GM12873 (cell line): ENCODE data around the gene LRRFIP1.

ENCODE experiments used
- TF ChIP-seq, protein P1 (sequence below): IDR thresholded peaks from 2 replicates; pipeline ENCODE4 v1.5.1; 2012; ENCODE audit warnings: low read depth, mild to moderate bottlenecking, moderate library complexity, low read length, control low read depth; ENCODE audit not compliant: insufficient read depth; ENCODE audit errors: missing control alignments

LRRFIP1 gene

DNA sequence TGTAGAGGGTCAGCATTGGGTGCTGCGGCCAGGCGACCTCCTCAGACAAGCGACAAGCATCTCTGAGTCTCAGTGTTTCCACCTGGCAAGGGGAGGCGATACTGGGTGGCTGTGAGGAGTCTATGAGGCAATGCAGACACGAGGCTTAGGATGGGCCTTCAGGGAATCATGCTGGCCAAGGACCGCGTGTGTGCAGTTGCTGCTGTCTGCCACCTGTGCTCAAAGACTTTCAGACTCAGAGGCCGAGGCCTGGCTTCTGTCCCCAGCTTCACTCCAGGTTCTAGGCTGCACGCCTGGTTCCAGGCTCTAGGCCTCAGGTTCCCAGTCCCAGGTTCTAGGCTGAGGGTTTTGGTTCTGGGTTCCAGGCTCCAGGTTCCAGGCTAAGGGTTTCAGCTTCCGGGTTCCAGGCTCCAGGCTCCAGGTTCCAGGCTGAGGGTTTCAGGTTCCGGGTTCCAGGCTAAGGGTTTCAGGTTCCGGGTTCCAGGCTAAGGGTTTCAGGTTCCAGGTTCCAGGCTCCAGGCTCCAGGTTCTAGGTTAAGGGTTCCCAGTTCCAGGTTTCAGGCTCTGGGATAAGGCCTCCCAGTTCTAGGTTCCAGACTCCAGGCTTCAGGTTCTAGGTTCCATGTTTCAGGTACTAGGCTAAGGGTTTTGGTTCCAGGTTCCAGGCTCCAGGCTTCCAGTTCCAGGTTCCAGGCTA is 14.8 kb downstream of the LRRFIP1 start:
- TF ChIP-seq, protein P1, sequence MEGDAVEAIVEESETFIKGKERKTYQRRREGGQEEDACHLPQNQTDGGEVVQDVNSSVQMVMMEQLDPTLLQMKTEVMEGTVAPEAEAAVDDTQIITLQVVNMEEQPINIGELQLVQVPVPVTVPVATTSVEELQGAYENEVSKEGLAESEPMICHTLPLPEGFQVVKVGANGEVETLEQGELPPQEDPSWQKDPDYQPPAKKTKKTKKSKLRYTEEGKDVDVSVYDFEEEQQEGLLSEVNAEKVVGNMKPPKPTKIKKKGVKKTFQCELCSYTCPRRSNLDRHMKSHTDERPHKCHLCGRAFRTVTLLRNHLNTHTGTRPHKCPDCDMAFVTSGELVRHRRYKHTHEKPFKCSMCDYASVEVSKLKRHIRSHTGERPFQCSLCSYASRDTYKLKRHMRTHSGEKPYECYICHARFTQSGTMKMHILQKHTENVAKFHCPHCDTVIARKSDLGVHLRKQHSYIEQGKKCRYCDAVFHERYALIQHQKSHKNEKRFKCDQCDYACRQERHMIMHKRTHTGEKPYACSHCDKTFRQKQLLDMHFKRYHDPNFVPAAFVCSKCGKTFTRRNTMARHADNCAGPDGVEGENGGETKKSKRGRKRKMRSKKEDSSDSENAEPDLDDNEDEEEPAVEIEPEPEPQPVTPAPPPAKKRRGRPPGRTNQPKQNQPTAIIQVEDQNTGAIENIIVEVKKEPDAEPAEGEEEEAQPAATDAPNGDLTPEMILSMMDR: no peak

DNA sequence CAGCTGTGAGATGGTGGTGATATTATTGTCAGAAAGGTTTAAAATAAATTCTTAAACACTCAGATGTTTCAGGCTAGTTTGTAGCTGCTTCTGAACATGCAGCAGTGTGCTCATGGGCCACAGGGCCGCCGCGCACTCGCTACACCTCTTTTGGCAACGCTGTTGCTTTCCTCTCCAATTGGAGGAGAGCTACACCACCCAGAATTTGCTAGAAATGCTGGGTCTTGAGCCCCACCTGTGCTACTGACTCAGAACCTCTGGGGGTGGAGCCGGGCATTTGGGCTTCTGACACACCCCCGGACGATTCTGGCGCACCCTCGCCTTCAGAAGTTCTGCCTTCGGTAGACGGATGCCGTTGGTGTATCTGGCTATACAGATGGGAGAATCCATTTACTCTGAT is 15.7 kb downstream of the LRRFIP1 start:
- TF ChIP-seq, protein P1: no peak

DNA sequence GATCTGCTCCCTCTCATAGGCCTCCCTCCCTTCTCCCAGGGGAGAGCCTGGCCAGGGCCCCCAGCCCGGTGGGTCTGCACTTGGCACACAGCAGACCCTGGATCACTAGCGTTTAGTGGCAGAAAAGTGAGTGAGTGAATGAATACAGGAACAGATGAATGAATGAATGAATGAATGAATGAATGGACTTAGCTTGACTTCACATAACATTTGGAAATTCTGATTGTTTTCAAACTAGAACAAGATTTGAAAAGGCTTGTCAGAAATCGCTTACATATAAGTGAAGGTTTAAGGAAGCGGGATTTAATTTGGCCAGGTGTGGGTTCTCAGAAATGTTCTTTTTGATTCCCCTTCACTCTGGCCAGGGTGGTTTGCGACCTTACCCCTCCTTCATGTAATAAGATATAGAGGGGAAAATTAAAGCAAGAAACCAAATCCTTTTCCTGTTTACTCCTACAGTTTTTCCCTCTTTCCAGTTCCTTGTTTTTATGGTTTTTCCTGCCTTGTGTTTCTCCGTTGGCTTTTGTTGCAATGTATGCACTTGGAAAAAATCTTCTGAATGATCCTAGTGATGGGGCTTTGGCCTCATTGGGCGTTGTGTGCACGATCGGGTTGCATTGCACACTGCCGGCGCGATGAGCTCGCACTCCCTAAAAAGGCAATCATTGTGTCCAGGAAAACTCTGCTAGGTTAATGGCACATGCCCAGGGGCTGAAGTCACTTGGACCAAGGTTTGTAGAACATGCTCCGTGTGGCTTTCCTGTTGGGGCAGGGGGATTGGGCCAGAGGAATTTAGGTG is 16.4 kb downstream of the LRRFIP1 start:
- TF ChIP-seq, protein P1: no peak

DNA sequence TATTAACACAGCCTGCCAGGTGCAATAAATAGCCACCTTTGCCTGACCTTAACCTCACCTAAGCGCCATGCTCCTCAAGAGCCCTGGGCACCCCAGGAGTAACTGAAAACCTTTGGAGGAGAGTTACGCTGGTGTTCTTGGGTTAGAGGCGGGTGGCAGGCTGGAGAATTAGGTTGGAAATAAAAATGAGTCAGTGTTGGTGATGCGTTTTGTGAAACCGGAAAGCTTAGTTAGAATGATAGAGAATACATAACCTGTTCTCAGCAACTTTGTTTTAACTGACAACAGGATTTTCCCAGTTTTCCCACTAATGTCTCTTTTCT is 17.0 kb downstream of the LRRFIP1 start:
- TF ChIP-seq, protein P1: no peak

DNA sequence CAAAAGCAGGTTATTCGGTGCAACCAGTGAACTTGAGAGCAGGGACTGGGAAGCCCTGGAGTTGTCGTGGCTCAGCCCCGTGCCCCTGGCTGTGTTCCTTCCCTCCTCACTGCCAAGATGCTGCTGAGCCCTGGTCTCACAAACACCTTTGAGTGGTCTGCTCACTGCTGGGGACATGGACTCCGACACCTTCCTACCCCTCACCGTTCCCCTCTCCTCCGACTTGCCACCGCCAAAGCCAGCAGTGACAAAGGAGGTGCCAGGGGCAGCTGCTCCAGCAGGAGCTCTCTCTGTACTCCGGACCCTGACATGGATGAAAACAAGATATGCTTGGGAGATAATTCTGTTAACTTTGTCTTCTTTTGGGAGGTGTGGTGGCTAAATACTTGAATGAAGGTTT is 17.9 kb downstream of the LRRFIP1 start:
- TF ChIP-seq, protein P1: no peak

DNA sequence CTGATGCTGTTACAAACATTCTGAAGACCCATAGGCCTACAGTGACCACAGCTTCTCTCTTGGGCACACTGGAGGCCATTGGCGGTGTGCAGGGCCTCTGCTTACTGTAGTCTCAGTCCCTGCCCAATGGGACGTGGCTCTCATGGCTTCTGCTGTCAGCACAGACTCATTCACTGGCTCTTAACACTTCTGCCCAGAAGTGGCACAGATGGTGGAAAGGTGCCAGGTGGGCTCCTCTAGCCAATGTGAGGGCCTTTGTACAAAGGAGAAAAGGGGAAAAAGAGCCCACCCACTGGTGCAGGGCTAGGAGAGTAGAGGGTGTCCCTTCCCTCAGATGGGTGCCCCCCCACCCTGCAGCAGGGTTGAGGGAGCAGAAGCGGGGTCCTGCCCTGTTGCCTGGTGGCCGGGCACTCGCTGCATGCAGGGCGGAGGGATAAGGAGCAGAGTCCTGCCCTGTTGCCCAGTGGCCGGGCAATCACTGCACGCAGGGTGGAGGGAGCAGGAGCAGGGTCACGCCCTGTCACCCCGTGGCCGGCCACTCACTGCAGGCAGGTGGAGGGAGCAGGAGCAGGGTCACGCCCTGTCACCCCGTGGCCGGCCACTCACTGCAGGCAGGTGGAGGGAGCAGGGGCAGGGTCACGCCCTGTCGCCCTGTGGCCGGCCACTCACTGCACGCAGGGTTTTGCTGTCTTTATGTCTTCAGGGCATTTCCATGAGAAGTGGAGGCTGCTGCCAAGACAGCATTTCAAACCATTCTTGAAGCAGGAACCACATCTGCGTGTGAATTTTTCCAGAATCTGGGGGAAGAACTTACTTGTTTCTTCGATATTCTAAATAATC is 20.0 kb downstream of the LRRFIP1 start:
- TF ChIP-seq, protein P1: no peak

DNA sequence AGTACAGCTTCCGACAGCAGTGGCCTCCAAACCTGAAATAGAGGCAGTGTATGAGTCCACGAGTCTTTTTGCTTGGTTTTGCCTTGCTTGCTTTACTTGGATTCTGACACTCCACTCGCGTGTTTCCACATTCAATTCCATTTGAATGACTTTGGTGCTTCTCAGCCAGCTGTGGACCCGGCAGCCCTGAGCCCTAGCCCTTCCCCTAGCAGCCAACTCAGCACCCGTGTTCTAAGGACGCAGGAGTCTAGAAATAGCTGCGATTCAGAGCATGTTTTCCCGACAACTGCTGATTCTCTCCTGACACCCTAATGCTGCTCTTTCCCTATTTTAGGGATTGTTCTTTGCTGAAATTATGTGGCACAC is 20.6 kb downstream of the LRRFIP1 start:
- TF ChIP-seq, protein P1: no peak
